Heart left ventricle (tissue), 16 donors: Measurements from ENCODE around the gene PCK2. TPM values are rescaled to one million over a fixed set of nuclear protein-coding genes. Genes with fewer than 3 reads are reported as not detected.

Experiments
- ATAC-seq, 4 donors: fragments of 200-7000 bp; cut with Tn5 transposase; one replicate each; pipeline ENCODE4 v1.9.1; 2020 to 2022; ENCODE audit warnings: moderate library complexity in 4 of 4, mild to moderate bottlenecking in 3 of 4, moderate number of reproducible peaks in 1 of 4
- DNase-seq, 5 donors: peaks; one replicate each; pipeline ENCODE4 v3.0.0-alpha.2; 2020
- H3K27ac ChIP-seq, 12 donors: fragments of 200-600 bp; sonication (generic) in 4 of 12; one replicate each; pipeline versions ENCODE4 v1.5.0 to v1.8.0; 2016 to 2022; ENCODE audit warnings: mild to moderate bottlenecking in 2 of 12
- H3K27me3 ChIP-seq, 9 donors: fragments of 200-600 bp; sonication (generic) in 2 of 9; one replicate each; pipeline versions ENCODE4 v1.5.1 to v1.8.0; 2016 to 2022; ENCODE audit warnings: mild to moderate bottlenecking in 3 of 9
- H3K36me3 ChIP-seq, 9 donors: fragments of 200-600 bp; sonication (generic) in 2 of 9; one replicate each; pipeline versions ENCODE4 v1.5.0 to v1.8.0; 2018 to 2022; ENCODE audit warnings: mild to moderate bottlenecking in 2 of 9
- H3K4me1 ChIP-seq, 12 donors: fragments of 200-600 bp; sonication (generic) in 4 of 12; one replicate each; pipeline versions ENCODE4 v1.5.0 to v1.8.0; 2016 to 2022; ENCODE audit warnings: mild to moderate bottlenecking in 3 of 12
- H3K4me3 ChIP-seq, 12 donors: fragments of 200-600 bp; sonication (generic) in 4 of 12; one replicate each; pipeline versions ENCODE4 v1.5.0 to v1.8.0; 2017 to 2022; ENCODE audit warnings: mild to moderate bottlenecking in 9 of 12, moderate library complexity in 4 of 12
- H3K9me3 ChIP-seq, 12 donors: fragments of 200-600 bp; sonication (generic) in 4 of 12; one replicate each; pipeline versions ENCODE4 v1.5.0 to v1.8.0; 2016 to 2022; ENCODE audit warnings: mild to moderate bottlenecking in 1 of 12
- CTCF ChIP-seq, 12 donors: fragments of 200-600 bp; sonication (generic) in 4 of 12; IDR thresholded peaks; one replicate each; pipeline versions ENCODE4 v1.5.0 to v1.8.0; 2018 to 2022; ENCODE audit warnings: antibody characterized with exemption in 12 of 12, mild to moderate bottlenecking in 5 of 12
- POLR2A ChIP-seq, 2 donors: fragments of 450-650 bp; IDR thresholded peaks; one replicate each; pipeline ENCODE4 v1.6.1; 2017; ENCODE audit warnings: antibody characterized with exemption in 2 of 2, mild to moderate bottlenecking in 2 of 2, moderate library complexity in 2 of 2
- WGBS, 4 donors: extraction: QIAGEN DNeasy Blood & Tissue Kit in 2 of 4; methylation state at CpG; one replicate each; pipeline versions ENCODE4 v1.1.5 to v1.1.7; 2013 to 2018; 5-methylcytosine and 5-hydroxymethylcytosine counted together
- intact Hi-C, 10 donors: fragments of 100-400 bp; cut with DNase I; formaldehyde crosslinking; loops; one replicate each; pipeline versions ENCODE4 v1.11.1 to v1.14.2; 2022
- polyA plus RNA-seq, 2 donors: library from polyadenylated mRNA; stranded (reverse); fragments of 200-250 nt; gene quantifications; one replicate each; pipeline ENCODE4 v1.2.3, GENCODE V29; 2013
- total RNA-seq, 9 donors: library from RNA; depleted of rRNA in 2 of 9; stranded (reverse); fragments of >200 nt in 2 of 9; fragmentation: NEBNext Ultra II Directional in 3 of 9; extraction: Animal tissue kit (Norgen Biotek cat#: 25700) in 3 of 9; gene quantifications; one replicate each; pipeline versions ENCODE4 v1.1.0 to v1.2.4, GENCODE V29; 2016 to 2023
- donor health status: ischemic (EF 13 %, LVEDD 7.1; RV severe dilation, severe dysfunction).
- donor health status: healthy with polysubstance abuse.
- donor health status: DM: no; HTN: yes; CAD: no.
- donor health status: DM: no; HTN: no; CAD: no.
- donor health status: ischemic (EF 25% LVEDD 6.9; RV normal size, moderate dysfunction).
- donor health status: ischemic (EF 25% LVEDD 5.7; RV mildly dilated, moderate dysfunction).
- donor health status: healthy.
- donor health status: DM: yes; HTN: yes; CAD: no.
- donor health status: ischemic (EF 35%, LVEDD 5.7; RV mildly dilated, moderate dysfunction).
- donor health status: nonischemic (EF 11% LVEDD 7.7; RV severe dilation, severe dysfunction).
- donor health status: DM: yes; HTN: yes; CAD: no.
- donor health status: PGD.
- donor health status: ischemic (EF 29% LVEDD 5.4; RV normal size, mild dysfunction).
- donor health status: nonischemic (EF 23%, LVEDD 6.1; RV moderate dilation, normal function).

Gene PCK2
- total and polyA plus RNA-seq, 11 donors, result 1.5 to 14.6 (median 3.9) TPM

GRCh38 chr14:24074625-24075484, 19.3 kb upstream of the PCK2 start:
- no peaks in the 10 kb centered on the region for H3K9me3 ChIP-seq
- WGBS, 4 donors, result 65 to 74% (median 73%) methylated on average over 11 of the region's 11 CpGs
- DNase-seq (no peak), ATAC-seq (no peak)
- H3K27ac ChIP-seq, result no peak overlapping the region
- TF ChIP-seq CTCF (IDR thresholded peaks at IDR 0.05), result no peak
- no peak for TF ChIP-seq POLR2A (IDR thresholded peaks at IDR 0.05)
- H3K4me1 ChIP-seq, result peaks cover 0 to 6% (median 0%) of the 10 kb centered on the region in 12 donors
- no peak overlapping the region for H3K4me3 ChIP-seq
- H3K36me3 ChIP-seq, result no peaks in the 10 kb centered on the region
- intact Hi-C loops, result no loop called here
- peaks cover 0 to 34% (median 5%) of the 10 kb centered on the region in 9 donors for H3K27me3 ChIP-seq

- Histone ChIP-seq H3K4me3 (no peak overlapping the region), H3K27me3 (peaks cover 0 to 39% (median 7%) of the 10 kb centered on the region in 9 donors), H3K36me3 (no peaks in the 10 kb centered on the region), H3K27ac (no peak overlapping the region), H3K4me1 (peaks cover 0 to 10% (median 2%) of the 10 kb centered on the region in 12 donors), H3K9me3 (no peaks in the 10 kb centered on the region)
- no peak for DNase-seq
- ATAC-seq, result no peak
- 75 to 80% (median 79%) methylated on average over 11 of the region's 11 CpGs for WGBS, 4 donors
- intact Hi-C loops, result no loop called here
- TF ChIP-seq POLR2A (IDR thresholded peaks at IDR 0.05), result no peak
- TF ChIP-seq CTCF (IDR thresholded peaks at IDR 0.05), result no peak
Observed at GRCh38 chr14:24075485-24076301, 18.4 kb upstream of the PCK2 start.

- peaks cover 0 to 39% (median 9%) of the 10 kb centered on the region in 9 donors for H3K27me3 ChIP-seq
- DNase-seq (peak in 1 of 5 donors; percentile 15), ATAC-seq (no peak)
- no peaks in the 10 kb centered on the region for H3K36me3 ChIP-seq
- intact Hi-C loops, result no loop called here
- TF ChIP-seq POLR2A (IDR thresholded peaks at IDR 0.05) (no peak), CTCF (IDR thresholded peaks at IDR 0.05) (no peak)
- no peaks in the 10 kb centered on the region for H3K9me3 ChIP-seq
- H3K4me3 ChIP-seq, result no peak overlapping the region
- H3K27ac ChIP-seq, result no peak overlapping the region
- peaks cover 0 to 15% (median 6%) of the 10 kb centered on the region in 12 donors for H3K4me1 ChIP-seq
- 82 to 88% (median 86%) methylated on average over 9 to 10 of the region's 10 CpGs for WGBS, 4 donors
Observed at GRCh38 chr14:24076302-24076601, 17.9 kb upstream of the PCK2 start.

- 87 to 95% (median 89%) methylated on average over 19 to 23 of the region's 23 CpGs for WGBS, 4 donors
- H3K36me3 ChIP-seq, result no peaks in the 10 kb centered on the region
- TF ChIP-seq POLR2A (IDR thresholded peaks at IDR 0.05) (no peak), CTCF (IDR thresholded peaks at IDR 0.05) (no peak)
- peaks cover 0 to 14% (median 10%) of the 10 kb centered on the region in 12 donors for H3K4me1 ChIP-seq
- no peaks in the 10 kb centered on the region for H3K9me3 ChIP-seq
- no peak overlapping the region for H3K4me3 ChIP-seq
- ATAC-seq, result no peak
- peak in 1 of 5 donors; percentile 36 for DNase-seq
- H3K27me3 ChIP-seq, result peaks cover 0 to 38% (median 8%) of the 10 kb centered on the region in 9 donors
- no peak overlapping the region for H3K27ac ChIP-seq
- intact Hi-C loops, result no loop called here
Observed at GRCh38 chr14:24077086-24077485, 17.0 kb upstream of the PCK2 start.
